Stimulated activated CD4-positive, alpha-beta T cell treated with anti-CD3 and anti-CD28 coated beads, Interleukin-2, amount 100 ng/mL, for 48 hours (primary cell): Measurements from ENCODE around the gene CDC42BPA.

Experiments used
- DNase-seq, 2 donors: peaks; one replicate each; pipeline ENCODE4 v3.0.0-alpha.2; 2020

CDC42BPA gene

DNA sequence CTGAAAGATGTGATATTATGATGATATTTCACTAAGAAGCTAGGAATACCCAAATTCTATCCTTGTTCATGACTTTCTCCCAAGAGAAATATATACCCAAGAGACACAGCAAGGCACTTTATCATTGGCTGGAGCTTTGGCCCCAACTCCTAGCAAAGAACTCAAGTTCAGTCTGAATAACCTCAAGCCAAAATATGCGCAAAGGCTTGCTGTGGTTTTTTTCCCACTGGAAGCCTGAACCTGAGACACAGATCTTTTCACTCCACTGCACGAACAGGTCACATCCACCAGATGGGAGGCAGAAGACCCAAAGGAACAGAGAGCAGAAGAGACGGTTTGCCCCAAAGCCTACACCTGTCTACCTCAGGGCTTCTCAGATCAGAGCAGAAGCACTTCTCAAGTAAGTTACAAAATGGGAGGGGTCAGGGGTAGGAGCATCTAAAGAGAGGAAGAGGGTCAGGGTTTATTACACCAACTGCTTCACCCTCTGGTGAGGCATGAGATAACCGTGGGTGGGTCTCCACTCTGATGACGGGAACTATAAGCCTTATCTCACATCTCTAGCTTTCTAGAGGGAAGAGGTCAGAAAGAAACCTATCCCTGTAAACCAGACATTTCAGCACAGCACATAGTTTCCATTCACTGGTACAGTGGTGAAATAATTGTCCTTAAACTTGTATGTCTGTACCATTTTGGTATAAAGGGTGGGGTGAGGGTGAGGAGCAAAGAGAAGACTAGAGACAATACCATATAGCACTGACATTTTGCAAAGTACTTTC lies 17.1 kb upstream of the CDC42BPA start:
- DNase-seq, result no peak

DNA sequence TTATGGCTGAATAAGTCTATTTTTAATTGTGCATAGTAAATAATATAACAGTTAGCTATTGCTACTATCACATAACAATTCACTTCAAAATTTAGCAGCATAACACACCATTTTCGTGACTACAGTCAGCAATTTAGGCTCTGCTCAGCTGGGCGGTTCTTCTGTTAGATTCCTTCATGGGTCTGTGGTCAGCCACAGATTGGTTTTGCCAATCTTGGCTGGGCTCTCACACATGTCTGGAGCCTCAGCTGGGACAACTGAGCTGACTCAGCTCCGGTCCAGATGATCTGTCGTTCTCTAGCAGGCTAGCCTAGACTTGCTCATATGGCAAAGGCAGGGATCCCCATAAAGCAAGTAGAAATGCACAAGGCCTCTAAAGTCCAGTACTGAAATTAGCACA lies 15.1 kb upstream of the CDC42BPA start:
- DNase-seq, result no peak

DNA sequence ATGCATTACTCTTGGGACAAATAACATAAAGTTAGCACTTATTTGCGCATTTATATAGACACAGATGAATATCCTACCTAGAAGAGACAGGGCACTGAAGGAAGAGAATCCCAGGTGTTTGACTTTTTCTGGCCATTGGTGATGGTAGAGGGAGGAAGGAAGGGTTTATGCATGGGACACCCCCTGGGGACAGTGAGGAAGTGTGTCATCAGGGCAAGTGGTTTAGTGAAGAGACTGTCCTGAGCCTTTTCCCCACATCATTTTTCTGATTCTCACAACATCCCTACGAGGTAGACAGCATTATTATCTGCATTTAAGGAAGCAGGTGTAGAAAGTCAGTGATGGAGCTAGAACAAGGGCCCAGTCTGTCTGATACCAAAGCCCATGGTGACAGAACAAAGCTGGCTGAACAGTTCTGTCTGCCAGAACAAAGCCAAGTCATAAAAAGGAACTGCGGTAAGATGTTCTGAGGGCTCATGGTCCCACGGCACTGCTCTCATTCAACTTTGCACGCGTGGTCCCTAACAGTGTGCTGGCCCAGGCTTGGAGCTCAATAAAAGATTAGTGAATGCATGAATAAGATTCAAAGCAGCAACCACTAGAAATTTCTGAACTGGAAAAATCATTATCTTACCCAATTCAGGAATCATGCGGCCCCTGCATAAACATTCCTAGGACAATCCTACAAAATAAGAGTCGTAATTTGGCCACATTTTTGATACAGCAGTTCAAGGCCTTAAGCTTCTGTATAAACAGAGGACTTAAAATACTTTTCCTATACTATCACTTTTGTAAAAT lies 12.2 kb upstream of the CDC42BPA start:
- DNase-seq, result no peak

DNA sequence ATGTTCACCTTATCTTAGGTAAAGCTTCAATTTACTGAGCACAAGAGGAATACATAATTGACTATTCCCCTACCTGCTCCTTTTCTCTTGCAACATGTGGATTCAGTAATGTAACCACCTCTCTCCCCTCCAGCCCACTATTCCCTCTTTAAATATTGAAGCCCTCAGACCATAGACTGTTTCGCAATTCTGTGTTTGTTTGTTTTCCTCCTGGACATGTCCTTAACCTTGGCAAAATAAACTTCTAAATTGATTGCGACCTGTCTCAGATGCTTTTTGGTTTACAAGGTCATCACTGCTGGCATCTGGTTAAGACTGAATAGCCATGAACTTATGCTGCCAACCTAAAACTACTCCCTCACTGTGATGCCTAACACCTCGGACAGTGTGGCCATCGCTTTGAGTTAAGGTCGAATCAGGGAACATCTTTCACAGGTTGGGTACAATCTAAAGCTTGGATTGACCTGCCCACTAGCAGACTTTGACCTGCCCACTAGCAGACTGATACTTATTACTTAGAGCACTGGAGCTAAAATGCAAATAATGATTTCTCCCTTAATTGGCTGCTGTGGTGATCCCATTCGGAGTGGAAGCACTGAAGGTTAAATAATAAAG lies 10.2 kb upstream of the CDC42BPA start:
- no peak for DNase-seq

DNA sequence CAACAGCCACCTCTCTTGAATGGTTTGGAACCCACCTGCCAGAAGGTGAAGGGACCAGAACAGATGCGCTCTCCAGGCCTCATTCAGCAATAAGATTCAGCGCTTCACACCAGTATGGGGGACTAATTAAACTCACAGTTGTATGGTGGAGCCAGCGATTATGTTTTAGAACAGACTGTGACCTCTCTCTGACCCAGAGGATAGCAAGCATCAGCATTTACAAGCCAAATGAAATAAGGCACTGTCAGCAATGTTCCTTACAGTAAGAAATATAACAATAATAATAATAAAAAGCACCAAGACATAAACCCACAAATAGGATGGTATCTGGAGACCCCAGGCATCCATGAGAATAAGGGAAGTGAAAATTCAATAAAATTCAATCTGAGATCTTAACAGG lies 6.9 kb upstream of the CDC42BPA start:
- no peak for DNase-seq

DNA sequence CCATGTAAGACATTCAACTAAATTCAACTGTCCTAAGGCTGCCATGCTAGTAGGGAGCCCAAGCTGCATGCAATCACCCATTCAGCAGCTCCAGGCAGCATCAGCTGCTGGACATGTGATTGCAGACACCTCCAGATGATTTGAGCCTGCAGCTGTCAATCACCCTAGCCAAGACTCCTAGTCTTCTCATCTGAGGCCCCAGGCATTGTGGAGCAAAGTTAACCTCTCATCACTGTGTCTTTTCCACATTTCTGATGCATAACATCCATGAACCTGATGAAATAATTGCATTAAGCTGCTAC lies 5.6 kb upstream of the CDC42BPA start:
- DNase-seq, result no peak

DNA sequence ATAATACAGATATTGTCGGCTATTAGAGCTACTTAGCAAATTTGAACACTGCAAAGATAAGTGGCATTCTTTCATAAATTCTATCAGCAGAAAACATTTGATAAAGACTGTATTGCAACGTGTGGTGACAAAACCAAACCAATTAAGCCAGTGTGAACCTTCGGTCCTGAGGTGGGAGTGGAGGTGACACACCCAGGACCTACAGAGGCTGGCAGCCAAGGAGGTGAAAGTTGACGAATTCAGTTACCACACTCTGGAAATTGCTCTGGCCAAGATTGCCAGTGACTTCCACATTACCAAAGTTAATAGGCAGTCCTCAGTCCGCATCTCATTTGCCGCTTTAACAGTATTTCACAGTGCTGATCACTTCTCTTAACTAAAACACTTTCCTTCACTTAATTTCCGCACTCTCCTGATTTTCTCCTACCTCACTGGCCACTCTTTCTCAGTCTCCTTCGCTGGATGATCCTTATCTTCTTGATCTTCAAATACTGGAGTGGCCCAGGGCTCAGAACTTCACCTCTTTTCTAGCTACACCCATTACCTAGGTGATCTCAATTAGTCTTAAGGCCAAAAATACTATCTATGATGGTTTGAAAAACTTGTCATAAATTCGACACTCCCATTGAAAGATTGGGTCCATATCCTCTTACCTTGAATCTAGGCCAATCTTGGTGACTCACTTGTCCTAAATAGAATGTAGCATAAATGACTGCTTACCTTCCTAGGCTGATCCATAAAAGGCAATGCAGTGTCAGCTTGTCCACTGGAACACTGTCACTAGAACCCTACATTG lies 5.1 kb upstream of the CDC42BPA start:
- no peak for DNase-seq

DNA sequence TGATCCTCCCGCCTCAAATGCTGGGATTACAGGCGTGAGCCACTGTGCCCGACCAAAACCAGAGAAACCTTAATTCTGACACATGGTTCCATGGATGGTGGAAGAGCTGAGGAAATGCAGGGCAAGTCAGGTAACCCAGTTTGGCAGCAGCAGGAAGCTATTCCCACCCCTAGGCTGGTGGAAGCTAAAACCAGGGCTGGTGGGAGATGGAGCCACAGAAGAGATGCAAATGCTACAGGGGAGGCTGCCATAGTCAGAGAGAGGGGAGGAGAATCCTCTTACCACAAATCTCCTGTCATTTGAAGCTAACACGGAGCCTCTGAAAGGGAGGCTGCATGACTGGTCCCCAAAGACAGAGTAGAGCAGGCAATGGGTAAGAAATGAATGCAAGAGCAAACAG lies 4.1 kb upstream of the CDC42BPA start:
- DNase-seq, result no peak

DNA sequence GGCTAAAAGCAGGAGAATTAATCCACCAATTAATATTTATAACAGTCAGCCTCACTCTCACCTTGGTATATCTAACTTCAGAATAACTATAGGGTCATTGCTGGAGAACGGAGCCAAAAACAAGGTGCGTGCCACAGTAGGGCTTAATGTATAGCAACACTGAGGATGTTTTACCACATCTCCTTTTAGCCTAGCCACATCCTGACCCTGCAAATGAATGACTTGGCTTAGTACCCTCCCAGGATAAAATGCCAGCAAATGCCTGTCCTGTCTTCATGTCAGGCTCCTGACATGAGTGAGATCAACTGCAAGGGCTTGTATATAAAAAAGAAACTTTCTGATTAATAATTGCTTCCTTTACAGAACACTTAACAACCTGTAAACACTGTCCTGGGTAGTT lies 2.7 kb upstream of the CDC42BPA start:
- no peak for DNase-seq

DNA sequence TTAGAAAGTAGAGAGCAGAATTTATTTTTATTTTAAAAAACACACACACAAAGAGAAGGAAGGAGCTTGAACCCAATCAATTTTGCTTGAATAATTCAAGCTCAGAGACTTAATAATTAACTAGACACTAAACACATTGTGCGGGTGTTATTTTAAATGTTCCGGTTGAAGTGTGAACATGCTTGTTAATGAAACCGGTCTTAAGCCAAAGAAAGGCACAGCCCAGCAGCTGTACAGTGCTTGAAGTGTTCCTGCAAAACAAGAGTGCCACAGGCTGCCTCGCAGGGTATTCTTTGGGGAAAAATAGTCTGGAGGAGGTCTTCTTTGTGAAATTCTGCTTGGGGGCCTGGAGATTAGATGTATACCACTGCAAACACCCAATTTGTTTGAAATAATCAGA lies 2.2 kb upstream of the CDC42BPA start:
- DNase-seq, result no peak

DNA sequence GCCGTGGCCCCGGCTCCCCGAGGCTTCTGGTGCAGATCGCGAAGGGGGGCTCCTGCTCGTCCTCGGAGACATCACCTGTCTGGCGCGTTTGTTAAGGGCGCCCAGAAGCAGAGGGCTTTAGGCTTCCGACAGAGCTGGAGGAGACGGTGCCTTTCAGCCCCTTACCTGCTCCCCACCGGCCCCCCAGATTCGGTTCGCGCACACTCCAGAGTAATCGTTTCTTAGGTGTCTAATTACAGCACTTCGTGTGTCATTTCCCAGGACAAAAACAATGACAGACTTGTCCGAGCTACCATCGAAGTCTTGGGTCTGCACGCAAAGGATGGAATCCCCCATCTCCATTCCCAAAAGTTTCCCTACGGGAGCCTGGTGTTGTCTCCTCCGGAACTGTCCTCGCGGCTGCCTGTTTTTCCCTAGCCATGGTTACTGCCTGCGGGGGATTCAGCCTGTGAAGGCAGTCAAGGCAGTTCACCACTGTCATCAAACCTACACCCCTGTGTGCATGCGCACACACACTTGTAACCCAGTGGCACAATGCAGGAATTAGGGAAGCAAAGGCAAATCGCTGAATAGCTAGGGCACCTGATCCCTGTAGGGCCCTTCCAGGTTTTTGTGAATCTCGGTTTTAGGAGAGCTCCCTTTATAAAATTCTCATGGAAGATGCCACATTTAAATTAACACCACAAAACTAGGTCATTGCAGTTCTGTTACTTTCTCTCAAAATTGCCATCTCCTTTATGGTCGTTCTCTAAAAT lies 738 bp upstream of the CDC42BPA start:
- DNase-seq, result no peak

DNA sequence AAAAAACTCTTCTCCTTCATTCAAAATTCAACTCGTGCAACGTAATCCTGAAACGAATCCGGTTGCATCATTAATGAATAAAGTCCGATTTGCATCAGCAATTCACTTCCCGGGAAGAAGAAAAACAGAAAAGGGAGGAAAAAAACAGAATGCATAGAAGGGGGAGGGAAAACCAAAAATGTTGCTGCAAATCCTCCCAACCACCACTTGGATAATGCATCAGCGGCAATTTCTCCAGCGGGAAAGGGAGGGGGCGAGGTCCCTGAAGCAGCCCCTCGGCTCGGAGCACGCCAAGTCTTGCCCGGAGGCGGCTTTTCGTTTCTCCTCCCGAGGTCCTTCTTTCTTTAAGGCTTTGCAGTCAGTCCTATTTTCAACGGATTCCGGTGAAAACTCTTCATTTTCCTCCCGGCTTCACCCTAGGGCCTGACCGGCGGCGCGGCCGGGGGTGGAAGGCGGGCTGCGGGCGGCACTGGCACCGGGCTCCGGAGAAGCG lies 723 bp downstream of the CDC42BPA start:
- no peak for DNase-seq

DNA sequence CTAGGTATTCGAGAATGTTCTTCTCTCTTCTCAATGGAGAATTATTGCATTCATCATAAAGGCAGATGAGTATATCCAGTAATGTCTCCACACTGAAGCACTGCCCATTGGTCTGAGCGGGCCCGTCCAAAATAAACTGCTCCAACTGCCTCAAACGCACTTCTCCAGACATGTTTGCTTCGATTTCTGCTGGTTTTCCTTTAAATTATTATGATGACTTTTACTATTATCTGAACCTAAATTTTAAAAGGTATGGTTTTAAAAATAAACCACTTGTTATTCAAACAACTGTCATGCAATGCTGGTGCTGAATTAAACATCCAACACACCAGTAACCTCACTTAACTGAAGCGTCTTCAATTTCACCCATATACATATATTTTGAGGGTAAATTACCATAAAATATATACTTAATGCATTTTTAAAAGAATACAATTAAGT lies 1.3 kb downstream of the CDC42BPA start:
- no peak for DNase-seq

DNA sequence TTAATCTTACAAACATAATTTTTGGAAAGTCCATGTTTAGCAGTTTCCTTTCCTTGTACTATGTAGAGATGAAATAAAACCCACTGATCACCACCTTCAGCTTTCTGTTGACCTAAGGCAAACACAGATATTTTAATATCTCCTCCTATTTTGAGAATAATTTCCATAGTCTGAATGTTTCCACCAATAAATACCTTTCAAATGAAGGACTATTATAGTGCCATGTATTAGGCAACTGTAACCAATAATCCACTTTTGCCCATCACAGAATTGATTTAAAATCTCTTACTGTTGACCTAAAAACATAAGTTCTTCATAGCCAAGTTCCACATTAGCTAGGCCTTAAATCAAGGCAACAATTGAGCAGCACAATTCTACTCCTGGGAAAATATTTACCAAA lies 1.8 kb downstream of the CDC42BPA start:
- no peak for DNase-seq

DNA sequence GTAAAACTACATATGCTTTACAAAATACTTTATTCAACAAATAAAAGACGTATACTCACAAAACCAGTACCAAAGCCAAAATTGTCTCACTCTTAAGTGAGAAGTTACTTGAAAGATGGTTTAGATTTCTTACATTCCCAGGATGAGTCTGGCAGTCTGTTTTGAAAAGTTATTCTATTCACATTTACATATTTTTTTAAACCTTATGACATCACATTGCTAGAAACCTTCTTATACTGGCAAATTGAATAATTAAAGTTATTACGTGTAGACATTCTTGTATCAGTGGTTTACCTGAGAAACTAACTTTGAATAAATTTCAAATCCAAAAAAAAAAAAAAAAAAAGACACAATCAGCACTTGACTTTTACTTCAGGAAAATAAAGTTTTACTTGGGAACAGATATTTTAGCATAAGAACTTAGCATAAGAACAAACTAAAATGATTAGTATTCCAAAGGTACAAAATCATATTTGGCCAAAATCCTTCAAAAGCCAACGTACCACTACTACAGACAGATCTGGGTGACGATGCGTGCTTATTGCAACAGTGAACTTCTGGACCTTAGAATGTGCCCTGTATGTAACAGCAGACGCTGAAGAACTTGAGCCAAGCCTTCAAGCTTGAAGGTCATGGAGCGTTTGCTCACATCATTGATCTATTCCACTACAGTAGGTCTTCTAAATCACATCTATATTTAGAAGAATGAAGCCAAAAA lies 2.5 kb downstream of the CDC42BPA start:
- no peak for DNase-seq

DNA sequence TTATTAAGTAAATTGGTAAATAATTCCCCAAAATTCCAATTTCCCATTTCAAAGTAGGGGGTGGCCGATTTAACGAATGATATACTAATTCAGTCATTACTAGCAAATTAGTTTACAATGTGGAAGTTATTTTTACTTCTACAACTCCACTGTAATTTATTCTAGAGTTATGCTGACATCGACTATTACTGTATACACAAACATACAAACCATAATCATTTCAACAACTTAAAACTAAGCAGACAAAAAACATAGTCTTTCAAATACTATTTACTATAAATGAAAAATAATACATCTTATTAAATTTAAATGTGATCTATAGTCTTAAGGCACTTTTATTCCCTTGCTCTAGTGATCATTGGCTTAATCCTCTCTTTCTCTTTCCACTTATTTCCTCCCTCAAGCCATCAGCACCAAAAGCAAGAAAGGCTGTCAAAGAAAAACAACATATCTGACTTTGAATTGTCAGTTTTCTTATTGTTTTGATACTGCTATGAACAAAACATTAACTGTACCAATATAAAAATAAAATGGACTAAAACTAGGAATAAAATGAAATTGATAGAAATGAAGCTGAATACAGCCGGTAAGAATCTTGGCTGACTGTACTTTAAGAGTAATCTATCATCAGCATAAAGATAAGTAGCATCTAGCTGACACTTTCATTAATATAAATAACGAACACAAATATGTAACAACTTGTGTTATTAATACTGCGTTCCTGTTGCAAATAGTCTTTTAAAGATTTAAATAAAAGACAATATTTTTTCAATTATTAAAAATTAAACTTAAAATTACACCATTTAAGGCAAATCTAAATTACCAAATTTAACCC lies 4.1 kb downstream of the CDC42BPA start:
- no peak for DNase-seq

DNA sequence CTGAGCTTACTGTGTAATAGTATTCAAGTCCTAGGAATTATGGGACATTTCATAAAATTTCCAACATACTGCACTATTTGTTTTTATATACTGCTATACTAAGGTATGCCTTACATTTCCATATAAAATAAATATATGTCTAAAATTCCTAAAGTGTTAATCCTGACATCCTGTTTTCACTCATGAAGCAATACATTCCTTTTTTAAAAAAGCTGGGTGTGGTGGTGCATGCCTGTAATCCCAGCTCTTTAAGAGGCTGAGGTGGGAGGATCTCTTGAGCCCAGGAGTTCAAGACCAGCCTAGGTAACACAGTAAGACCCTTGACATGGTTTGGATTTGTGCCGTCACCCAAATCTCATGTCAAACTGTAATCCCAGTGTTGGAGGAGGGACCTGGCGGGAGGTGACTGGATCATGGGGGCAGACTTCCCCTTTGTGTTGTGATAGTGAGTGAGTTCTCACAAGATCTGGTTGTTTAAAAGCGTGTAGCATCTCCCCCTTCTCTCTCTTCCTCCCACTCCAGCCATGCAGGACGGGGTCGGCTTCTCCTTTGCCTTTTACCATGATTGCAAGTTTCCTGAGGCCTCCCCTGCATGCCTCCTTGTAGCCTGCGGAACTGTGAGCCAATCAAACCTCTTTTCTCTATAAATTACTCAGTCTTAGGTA lies 5.8 kb downstream of the CDC42BPA start:
- no peak for DNase-seq

DNA sequence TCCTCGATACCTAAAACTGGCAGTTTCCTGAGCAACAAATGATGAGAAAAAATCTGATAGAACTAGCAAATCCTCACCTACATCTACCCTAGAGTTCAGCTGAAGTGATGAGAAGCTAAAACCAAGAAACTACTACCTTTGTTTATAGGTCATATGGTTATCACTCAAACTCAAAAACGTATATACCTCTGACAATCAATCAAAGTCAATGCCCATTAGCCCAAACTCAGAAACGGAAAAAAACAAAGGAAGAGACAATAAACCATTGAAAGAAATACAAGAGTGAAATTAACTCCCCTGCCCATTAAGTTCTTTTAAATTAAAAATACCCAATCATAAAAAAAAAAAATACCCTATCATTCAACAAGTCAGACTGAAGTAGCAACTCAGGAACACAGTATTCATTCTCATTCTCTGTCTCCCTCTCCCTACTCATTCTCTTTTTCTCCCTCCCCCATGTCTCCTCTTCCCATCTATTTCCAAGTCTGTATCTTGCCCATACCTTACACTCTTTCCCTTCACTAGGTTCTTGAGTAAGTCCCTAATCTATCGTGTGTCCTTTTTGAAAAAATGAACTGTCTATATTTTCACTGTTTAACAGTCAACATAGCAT lies 6.8 kb downstream of the CDC42BPA start:
- no peak for DNase-seq
